T-helper 17 cell (primary cell): Measurements from ENCODE around the gene TTPAL. TPM values are rescaled to one million over a fixed set of nuclear protein-coding genes. Genes with fewer than 3 reads are reported as not detected.

Source experiments
- ATAC-seq: fragments of 150-1000 bp; cut with Tn5 transposase; 2 replicates; pipeline ENCODE4 v1.10.0; 2021; ENCODE audit warnings: mild to moderate bottlenecking, moderate library complexity
- DNase-seq, 3 donors: peaks; one replicate each; pipeline versions ENCODE4 v3.0.0 to v3.0.0-alpha.2; 2020 to 2021
- H3K9me3 ChIP-seq: one replicate; pipeline ENCODE4 v1.7.0; 2013; ENCODE audit warnings: low read length, mild to moderate bottlenecking; ENCODE audit not compliant: control insufficient read depth, poor library complexity, severe bottlenecking
- H3K27ac Mint-ChIP-seq: one replicate; pipeline ENCODE4 v1.8.0; 2022; ENCODE audit warnings: mild to moderate bottlenecking, moderate library complexity, mixed read lengths
- H3K27me3 Mint-ChIP-seq: one replicate; pipeline ENCODE4 v1.8.0; 2022; ENCODE audit warnings: mixed read lengths
- H3K36me3 Mint-ChIP-seq: one replicate; pipeline ENCODE4 v1.8.0; 2022; ENCODE audit warnings: low read depth, mixed read lengths
- H3K4me1 Mint-ChIP-seq: one replicate; pipeline ENCODE4 v1.8.0; 2022; ENCODE audit warnings: mild to moderate bottlenecking, mixed read lengths
- H3K4me3 Mint-ChIP-seq: one replicate; pipeline ENCODE4 v1.8.0; 2022; ENCODE audit warnings: mild to moderate bottlenecking, moderate library complexity, mixed read lengths
- total RNA-seq, 4 donors: library from RNA in 2 of 4; stranded (reverse) in 2 of 4; gene quantifications; one replicate each; pipeline ENCODE4 v1.2.3 and lab custom pipeline; 2022 to 2026

The TTPAL gene
- total RNA-seq, 2 donors from 2014 or later: 11.1 to 11.7 TPM

DNA sequence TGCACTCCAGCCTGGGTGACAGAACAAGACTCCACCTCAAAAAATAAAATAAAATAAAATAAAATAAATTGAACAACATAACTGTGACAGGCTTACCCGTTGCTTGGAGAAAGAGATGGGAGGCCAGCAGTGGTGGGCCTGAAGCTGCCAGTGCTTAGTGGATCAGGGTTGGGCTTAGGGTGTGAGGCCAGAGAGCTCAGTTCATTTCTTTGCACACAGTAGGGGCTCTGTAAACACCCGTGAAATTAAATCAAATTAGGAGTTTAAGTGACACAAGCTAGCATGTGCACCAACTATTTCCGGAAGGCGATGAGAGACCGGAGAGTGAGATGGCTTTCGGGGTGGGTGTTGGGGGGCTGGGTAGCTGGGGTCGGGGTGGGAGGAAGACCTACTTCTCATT lies 25.8 kb upstream of the TTPAL start:
- no peak for DNase-seq
- Mint-ChIP-seq H3K36me3 (no peaks in the 10 kb centered on the region), H3K4me3 (no peak overlapping the region), H3K27me3 (peaks cover 29% of the 10 kb centered on the region), H3K4me1 (no peaks in the 10 kb centered on the region), H3K27ac (no peak overlapping the region)
- ATAC-seq: no peak
- no peaks in the 10 kb centered on the region for H3K9me3 ChIP-seq

DNA sequence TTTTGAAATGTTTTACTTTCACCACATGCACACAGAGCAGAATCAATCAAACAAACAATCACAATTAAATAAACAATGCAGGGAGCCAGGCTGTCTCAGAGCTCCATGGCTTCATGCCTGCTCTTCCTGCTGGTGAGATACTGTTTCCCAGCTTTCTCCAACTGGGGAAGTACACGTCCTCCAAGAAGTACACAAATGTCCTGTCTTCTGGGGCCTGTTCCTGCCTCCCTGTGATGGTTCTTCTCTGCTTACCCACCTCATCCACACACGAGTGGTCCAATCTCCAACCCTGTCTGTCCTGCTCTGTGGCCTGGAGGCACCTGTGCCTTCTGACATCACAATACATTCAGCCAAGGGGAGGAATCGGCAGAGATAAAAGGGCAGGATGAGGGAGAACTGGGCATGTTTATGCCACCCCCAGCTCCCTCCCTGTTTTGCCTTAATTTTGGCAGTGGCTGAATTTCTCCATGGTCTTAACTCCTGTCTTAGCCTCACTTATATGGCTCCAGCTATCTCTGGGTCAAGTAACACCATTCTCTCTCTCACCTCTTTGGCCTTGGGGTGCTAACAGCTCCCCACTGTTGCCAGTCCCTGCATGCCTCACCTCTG lies 25.3 kb upstream of the TTPAL start:
- ATAC-seq (no peak), DNase-seq (no peak)
- no peak overlapping the region for H3K4me3 Mint-ChIP-seq
- no peaks in the 10 kb centered on the region for H3K4me1 Mint-ChIP-seq
- H3K9me3 ChIP-seq: no peaks in the 10 kb centered on the region
- H3K36me3 Mint-ChIP-seq: no peaks in the 10 kb centered on the region
- no peak overlapping the region for H3K27ac Mint-ChIP-seq
- peaks cover 24% of the 10 kb centered on the region for H3K27me3 Mint-ChIP-seq

GRCh38 chr20:44450903-44451450 lies 24.7 kb upstream of the TTPAL start:
- ATAC-seq: no peak

GRCh38 chr20:44454306-44454963 lies 21.2 kb upstream of the TTPAL start:
- no peaks in the 10 kb centered on the region for H3K36me3 Mint-ChIP-seq

More at GRCh38 chr20:44450903-44451450, 24.7 kb upstream of the TTPAL start:
- DNase-seq: no peak
- Mint-ChIP-seq H3K27me3 (peaks cover 24% of the 10 kb centered on the region), H3K4me1 (no peaks in the 10 kb centered on the region), H3K36me3 (no peaks in the 10 kb centered on the region), H3K4me3 (no peak overlapping the region), H3K27ac (no peak overlapping the region)
- H3K9me3 ChIP-seq: no peaks in the 10 kb centered on the region

DNA sequence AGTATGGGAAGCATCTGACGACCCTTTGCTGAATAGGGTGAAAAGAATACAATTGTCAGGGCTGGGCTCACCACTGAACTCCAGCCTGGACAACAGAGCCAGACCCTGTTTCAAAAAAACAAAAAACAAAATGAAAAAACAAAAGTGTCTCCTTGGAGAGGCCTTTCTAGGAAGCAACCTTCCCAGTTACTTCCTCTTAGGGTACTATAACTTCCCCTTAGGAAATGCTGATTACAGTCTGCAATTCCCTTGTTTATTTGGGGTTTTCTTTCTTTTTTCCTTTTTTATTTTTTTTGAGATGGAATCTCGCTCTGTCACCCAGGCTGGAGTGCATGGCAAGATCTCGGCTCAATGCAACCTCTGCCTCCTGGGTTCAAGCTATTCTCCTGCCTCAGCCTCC lies 20.5 kb upstream of the TTPAL start:
- H3K27ac Mint-ChIP-seq: peak overlapping the region; percentile 24
- peaks cover 7% of the 10 kb centered on the region for H3K27me3 Mint-ChIP-seq
- no peak for ATAC-seq
- DNase-seq: no peak
- no peak overlapping the region for H3K4me3 Mint-ChIP-seq
- no peaks in the 10 kb centered on the region for H3K36me3 Mint-ChIP-seq
- no peaks in the 10 kb centered on the region for H3K4me1 Mint-ChIP-seq
- H3K9me3 ChIP-seq: no peaks in the 10 kb centered on the region

More at GRCh38 chr20:44454306-44454963, 21.2 kb upstream of the TTPAL start:
- Mint-ChIP-seq H3K27ac (no peak overlapping the region), H3K4me1 (no peaks in the 10 kb centered on the region), H3K27me3 (peaks cover 9% of the 10 kb centered on the region), H3K4me3 (no peak overlapping the region)
- ATAC-seq (no peak), DNase-seq (no peak)
- no peaks in the 10 kb centered on the region for H3K9me3 ChIP-seq

DNA sequence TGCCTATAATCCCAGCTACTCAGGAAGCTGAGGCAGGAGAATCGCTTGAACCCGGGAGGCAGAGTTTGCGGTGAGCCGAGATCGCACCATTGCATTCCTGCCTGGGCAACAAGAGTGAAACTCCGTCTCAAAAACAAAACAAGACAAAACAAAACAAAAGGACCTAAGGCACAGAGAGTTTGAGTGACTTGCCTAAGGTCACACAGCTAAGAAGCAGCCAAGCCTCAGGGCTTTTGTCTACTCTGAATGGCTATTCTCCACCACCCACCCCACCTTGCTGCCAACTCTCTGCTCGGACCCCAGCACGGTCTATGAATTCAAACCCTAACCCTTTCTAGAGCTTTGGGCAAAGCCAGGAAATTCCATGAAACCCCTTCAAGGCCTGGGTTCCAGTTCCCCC lies 19.1 kb upstream of the TTPAL start:
- ATAC-seq (no peak), DNase-seq (no peak)
- Mint-ChIP-seq H3K36me3 (no peaks in the 10 kb centered on the region), H3K27ac (no peak overlapping the region), H3K27me3 (no peaks in the 10 kb centered on the region), H3K4me1 (no peaks in the 10 kb centered on the region), H3K4me3 (no peak overlapping the region)
- H3K9me3 ChIP-seq: no peaks in the 10 kb centered on the region

DNA sequence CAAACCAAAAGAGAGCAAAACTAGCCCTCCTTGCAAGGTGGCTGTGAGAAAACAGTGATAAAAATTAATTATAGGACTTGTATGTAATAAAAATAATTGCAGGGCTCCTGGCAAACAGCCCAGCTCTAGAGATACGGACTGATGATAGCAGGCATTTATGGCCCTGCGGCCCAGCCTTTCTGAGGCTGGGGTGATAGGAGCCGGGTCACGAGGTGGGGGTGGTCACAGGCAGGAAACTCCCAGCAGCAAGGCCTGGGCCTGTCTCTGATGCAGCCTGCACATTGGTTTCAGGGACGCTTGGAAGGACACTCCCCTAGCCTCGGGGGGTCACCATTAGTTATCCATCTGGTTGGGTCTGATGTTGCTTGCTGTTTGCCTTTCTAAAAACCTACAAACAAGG lies 18.7 kb upstream of the TTPAL start:
- no peaks in the 10 kb centered on the region for H3K27me3 Mint-ChIP-seq
- no peaks in the 10 kb centered on the region for H3K9me3 ChIP-seq
- ATAC-seq (no peak), DNase-seq (no peak)
- no peak overlapping the region for H3K27ac Mint-ChIP-seq
- H3K4me1 Mint-ChIP-seq: no peaks in the 10 kb centered on the region
- H3K4me3 Mint-ChIP-seq: no peak overlapping the region
- no peaks in the 10 kb centered on the region for H3K36me3 Mint-ChIP-seq

GRCh38 chr20:44459271-44459670 lies 16.4 kb upstream of the TTPAL start:
- ATAC-seq (no peak), DNase-seq (no peak)
- no peak overlapping the region for H3K4me3 Mint-ChIP-seq
- H3K36me3 Mint-ChIP-seq: no peaks in the 10 kb centered on the region
- H3K9me3 ChIP-seq: no peaks in the 10 kb centered on the region
- no peak overlapping the region for H3K27ac Mint-ChIP-seq
- no peaks in the 10 kb centered on the region for H3K27me3 Mint-ChIP-seq
- H3K4me1 Mint-ChIP-seq: no peaks in the 10 kb centered on the region

DNA sequence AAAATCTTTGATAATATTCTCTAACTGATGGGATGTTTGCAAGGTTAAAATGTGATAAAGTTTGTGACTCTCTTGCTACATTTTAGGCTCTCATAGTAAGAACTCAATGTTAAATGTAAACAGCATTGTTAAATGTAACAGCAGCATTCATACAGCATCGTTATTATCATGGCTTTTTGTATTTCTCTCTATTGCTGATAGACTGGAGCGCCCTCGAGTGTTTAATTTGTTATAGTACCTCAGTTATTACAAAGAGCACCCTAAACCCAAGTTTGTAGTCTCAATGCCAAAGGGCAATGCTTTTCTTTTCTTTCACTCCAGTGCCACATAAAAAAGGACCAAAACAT lies 14.9 kb upstream of the TTPAL start:
- H3K9me3 ChIP-seq: no peaks in the 10 kb centered on the region
- no peak for DNase-seq
- H3K36me3 Mint-ChIP-seq: no peaks in the 10 kb centered on the region
- no peak overlapping the region for H3K27ac Mint-ChIP-seq
- no peak for ATAC-seq
- H3K27me3 Mint-ChIP-seq: no peaks in the 10 kb centered on the region
- no peak overlapping the region for H3K4me3 Mint-ChIP-seq
- H3K4me1 Mint-ChIP-seq: no peaks in the 10 kb centered on the region

DNA sequence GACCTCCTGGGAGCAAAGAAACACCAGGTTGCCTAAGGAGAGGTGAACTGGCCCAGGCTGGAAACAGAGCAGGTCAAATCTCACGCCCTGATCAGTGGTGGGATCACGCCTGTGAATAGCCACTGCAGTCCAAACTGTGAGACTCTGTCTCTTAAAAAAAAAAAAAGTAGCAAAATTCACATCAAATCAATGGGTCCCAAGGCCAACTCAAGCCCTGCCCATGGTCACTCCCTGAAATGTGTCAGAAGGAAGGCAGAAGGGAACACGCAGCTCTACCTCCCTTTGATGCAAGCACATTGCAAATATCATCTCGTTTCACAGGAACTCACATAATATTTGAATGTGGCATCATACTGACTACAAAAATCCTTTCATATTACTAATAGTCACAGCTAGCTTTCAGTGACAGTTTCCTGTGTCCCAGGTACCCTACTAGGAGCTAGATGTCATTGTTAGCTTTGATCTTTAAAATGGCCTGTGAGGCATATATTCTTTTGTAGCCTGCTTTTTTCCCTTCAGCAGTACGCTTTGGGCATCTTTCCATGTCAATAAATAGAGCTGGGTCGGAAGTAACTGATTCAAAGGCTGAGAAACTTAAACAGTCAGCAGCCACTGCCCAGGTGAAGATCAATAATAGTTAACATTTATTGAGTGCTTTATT lies 14.4 kb upstream of the TTPAL start:
- H3K4me1 Mint-ChIP-seq: no peaks in the 10 kb centered on the region
- ATAC-seq (no peak), DNase-seq (no peak)
- H3K4me3 Mint-ChIP-seq: no peak overlapping the region
- H3K9me3 ChIP-seq: no peaks in the 10 kb centered on the region
- H3K27me3 Mint-ChIP-seq: no peaks in the 10 kb centered on the region
- no peaks in the 10 kb centered on the region for H3K36me3 Mint-ChIP-seq
- no peak overlapping the region for H3K27ac Mint-ChIP-seq

DNA sequence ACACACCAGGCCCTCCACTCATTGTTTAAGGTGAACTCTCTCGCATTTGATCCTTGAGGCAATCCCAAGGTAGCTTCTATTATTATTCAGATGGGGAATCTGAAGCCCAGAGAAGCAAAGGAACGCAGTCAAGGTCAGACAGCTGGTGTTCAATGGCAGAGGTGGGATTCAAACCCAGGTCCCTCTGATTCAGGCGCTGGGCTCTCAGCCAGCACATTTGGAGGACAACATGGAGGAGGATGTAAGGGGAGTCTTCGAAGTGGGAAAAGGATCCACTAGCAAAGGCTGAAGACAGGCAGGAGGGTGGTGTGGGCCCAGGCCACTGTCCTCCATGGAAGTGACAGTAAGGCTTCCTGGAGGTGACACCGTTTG lies 13.9 kb upstream of the TTPAL start:
- Mint-ChIP-seq H3K4me1 (no peaks in the 10 kb centered on the region), H3K27ac (no peak overlapping the region), H3K4me3 (no peak overlapping the region), H3K36me3 (no peaks in the 10 kb centered on the region), H3K27me3 (no peaks in the 10 kb centered on the region)
- ATAC-seq: no peak
- no peaks in the 10 kb centered on the region for H3K9me3 ChIP-seq
- no peak for DNase-seq

DNA sequence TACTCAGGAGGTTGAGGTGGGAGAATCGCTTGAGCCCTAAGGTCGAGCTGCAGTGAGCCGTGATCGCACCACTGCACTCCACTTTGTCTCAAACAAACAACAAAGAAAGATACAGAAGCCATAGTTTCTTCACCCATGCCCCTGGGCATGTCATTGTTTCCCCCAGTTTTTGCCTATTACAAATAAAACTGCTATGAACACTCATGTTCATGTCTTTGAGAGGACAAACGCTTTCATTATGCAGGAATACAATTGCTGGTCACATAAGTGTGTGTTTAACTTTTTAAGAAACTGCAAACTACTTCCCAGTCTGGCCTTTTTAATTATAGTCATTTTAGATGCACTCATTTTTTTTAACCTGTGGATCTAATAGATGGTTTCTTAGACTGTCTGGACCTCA lies 12.2 kb upstream of the TTPAL start:
- H3K36me3 Mint-ChIP-seq: no peaks in the 10 kb centered on the region
- H3K9me3 ChIP-seq: no peaks in the 10 kb centered on the region
- no peak overlapping the region for H3K27ac Mint-ChIP-seq
- ATAC-seq: no peak
- H3K4me3 Mint-ChIP-seq: no peak overlapping the region
- no peaks in the 10 kb centered on the region for H3K27me3 Mint-ChIP-seq
- no peaks in the 10 kb centered on the region for H3K4me1 Mint-ChIP-seq
- DNase-seq: no peak

DNA sequence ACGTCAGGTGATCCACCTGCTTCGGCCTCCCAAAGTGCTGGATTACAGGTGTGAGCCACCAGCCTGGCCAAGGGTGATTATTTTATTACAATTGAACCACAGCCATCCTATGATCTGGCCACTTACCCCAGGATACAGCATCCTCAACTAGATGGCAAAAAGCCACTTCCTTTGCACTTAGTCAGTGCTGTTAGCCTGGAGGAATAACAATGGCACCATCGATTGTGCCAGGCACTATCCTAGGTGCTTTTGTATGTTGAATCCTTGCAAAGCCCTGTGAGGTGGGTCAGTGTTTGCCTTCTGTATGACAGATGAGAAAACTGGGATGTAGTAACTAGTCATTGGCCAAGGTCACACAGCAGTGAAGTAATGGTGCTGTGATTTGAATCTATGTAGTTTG lies 11.2 kb upstream of the TTPAL start:
- Mint-ChIP-seq H3K4me3 (no peak overlapping the region), H3K27me3 (no peaks in the 10 kb centered on the region), H3K36me3 (no peaks in the 10 kb centered on the region), H3K4me1 (no peaks in the 10 kb centered on the region), H3K27ac (no peak overlapping the region)
- ATAC-seq (no peak), DNase-seq (no peak)
- H3K9me3 ChIP-seq: no peaks in the 10 kb centered on the region
